H9 (cell line): ENCODE results near the gene MCM10. TPM values are rescaled to one million over a fixed set of nuclear protein-coding genes. Genes with fewer than 3 reads are reported as not detected.

Source experiments
- DNase-seq: peaks from one replicate; pipeline ENCODE4 v3.0.0-alpha.2; 2017
- H2AFZ ChIP-seq: one replicate; pipeline ENCODE4 v1.6.1; 2013; ENCODE audit warnings: mild to moderate bottlenecking, low read length, control low read depth, moderate library complexity
- H2AK5ac ChIP-seq: 2 replicates; pipeline ENCODE4 v1.6.1; 2013; ENCODE audit warnings: low read length, control low read depth, mixed read lengths; ENCODE audit not compliant: insufficient read length
- H2BK120ac ChIP-seq: one replicate; pipeline ENCODE4 v1.6.1; 2013; ENCODE audit warnings: low read depth, mild to moderate bottlenecking, low read length, control low read depth, inconsistent platforms; ENCODE audit not compliant: poor library complexity, severe bottlenecking
- H2BK12ac ChIP-seq: 2 replicates; pipeline ENCODE4 v1.6.1; 2013; ENCODE audit warnings: low read length, control low read depth, mixed read lengths, low read depth; ENCODE audit not compliant: insufficient read length
- H2BK15ac ChIP-seq: 2 replicates; pipeline ENCODE4 v1.6.1; 2013; ENCODE audit warnings: low read depth, low read length, control low read depth
- H2BK20ac ChIP-seq: one replicate; pipeline ENCODE4 v1.6.1; 2013; ENCODE audit warnings: low read depth, mild to moderate bottlenecking, low read length, control low read depth, inconsistent platforms; ENCODE audit not compliant: poor library complexity, severe bottlenecking
- H2BK5ac ChIP-seq: 2 replicates; pipeline ENCODE4 v1.6.1; 2013; ENCODE audit warnings: low read length, control low read depth, mixed read lengths; ENCODE audit not compliant: insufficient read length
- H3K14ac ChIP-seq: 2 replicates; pipeline ENCODE4 v1.6.1; 2013; ENCODE audit warnings: low read length, control low read depth; ENCODE audit not compliant: insufficient read depth
- H3K18ac ChIP-seq: 2 replicates; pipeline ENCODE4 v1.6.1; 2013; ENCODE audit warnings: low read depth, mild to moderate bottlenecking, mixed read lengths, low read length, control low read depth; ENCODE audit not compliant: insufficient read length
- H3K23ac ChIP-seq: 2 replicates; pipeline ENCODE4 v1.6.1; 2013; ENCODE audit warnings: low read length, control low read depth, mixed read lengths, low read depth; ENCODE audit not compliant: insufficient read length
- H3K23me2 ChIP-seq: 2 replicates; pipeline ENCODE4 v1.6.1; 2013; ENCODE audit warnings: low read depth, mild to moderate bottlenecking, mixed read lengths, low read length, control low read depth; ENCODE audit not compliant: insufficient read length, poor library complexity, severe bottlenecking
- H3K27ac ChIP-seq: 2 replicates; pipeline ENCODE4 v1.5.1; 2013; ENCODE audit warnings: low read length, control low read depth, mixed read lengths, low read depth; ENCODE audit not compliant: insufficient read length
- H3K27me3 ChIP-seq: 2 replicates; pipeline ENCODE4 v1.6.1; 2013; ENCODE audit warnings: low read length, control low read depth, inconsistent platforms; ENCODE audit not compliant: insufficient read depth
- H3K4ac ChIP-seq: 2 replicates; pipeline ENCODE4 v1.6.1; 2013; ENCODE audit warnings: low read depth, mild to moderate bottlenecking, control low read depth, inconsistent platforms, low read length, moderate library complexity
- H3K4me1 ChIP-seq: 2 replicates; pipeline ENCODE4 v1.6.1; 2013; ENCODE audit warnings: low read length, control low read depth, inconsistent platforms; ENCODE audit not compliant: insufficient read depth
- H3K4me2 ChIP-seq: 2 replicates; pipeline ENCODE4 v1.6.1; 2013; ENCODE audit warnings: low read length, control low read depth, mixed read lengths; ENCODE audit not compliant: insufficient read length, insufficient read depth
- H3K56ac ChIP-seq: 2 replicates; pipeline ENCODE4 v1.6.1; 2013; ENCODE audit warnings: low read depth, mild to moderate bottlenecking, mixed read lengths, low read length, control low read depth; ENCODE audit not compliant: insufficient read length
- H3K79me1 ChIP-seq: 2 replicates; pipeline ENCODE4 v1.6.1; 2013; ENCODE audit warnings: low read depth, mild to moderate bottlenecking, moderate library complexity, low read length, control low read depth, inconsistent platforms; ENCODE audit not compliant: insufficient read depth, poor library complexity, severe bottlenecking
- H3K79me2 ChIP-seq: 2 replicates; pipeline ENCODE4 v1.6.1; 2013; ENCODE audit warnings: low read length, control low read depth, inconsistent platforms; ENCODE audit not compliant: insufficient read depth
- H3K9ac ChIP-seq: 2 replicates; pipeline ENCODE4 v1.6.1; 2013; ENCODE audit warnings: low read length, control low read depth, mixed read lengths; ENCODE audit not compliant: insufficient read length; ENCODE audit errors: extremely low read depth
- H3K9me3 ChIP-seq: one replicate; pipeline ENCODE4 v1.6.1; 2013; ENCODE audit warnings: low read depth, low read length, inconsistent platforms; ENCODE audit not compliant: control insufficient read depth
- H3T11ph ChIP-seq: one replicate; pipeline ENCODE4 v1.6.1; 2013; ENCODE audit warnings: mild to moderate bottlenecking, low read length, control low read depth, inconsistent platforms
- H4K20me1 ChIP-seq: one replicate; pipeline ENCODE4 v1.6.1; 2013; ENCODE audit not compliant: control insufficient read depth, insufficient read length, insufficient read depth
- H4K5ac ChIP-seq: 2 replicates; pipeline ENCODE4 v1.6.1; 2013; ENCODE audit warnings: low read depth, mild to moderate bottlenecking, mixed read lengths, low read length, control low read depth; ENCODE audit not compliant: insufficient read length
- H4K8ac ChIP-seq: replicated peaks from 2 replicates; pipeline ENCODE4 v1.6.1; 2013; ENCODE audit warnings: low read length, control low read depth, mixed read lengths, low read depth; ENCODE audit not compliant: insufficient read length
- H4K91ac ChIP-seq: 2 replicates; pipeline ENCODE4 v1.6.1; 2013; ENCODE audit warnings: low read depth, mild to moderate bottlenecking, moderate library complexity, mixed read lengths, low read length, control low read depth; ENCODE audit not compliant: insufficient read length
- H3K27ac Mint-ChIP-seq, 3 experiments: 2 replicates in 2 of 3; 3 replicates in 1 of 3; pipeline ENCODE4 v1.8.0; 2020 to 2021; ENCODE audit warnings: mixed read lengths in 3 of 3, mild to moderate bottlenecking in 1 of 3, moderate library complexity in 1 of 3
- H3K27me3 Mint-ChIP-seq: 2 replicates; pipeline ENCODE4 v1.8.0; 2021; ENCODE audit warnings: low read depth, mild to moderate bottlenecking, moderate library complexity, mixed read lengths
- H3K36me3 Mint-ChIP-seq, 3 experiments: 2 replicates in 2 of 3; 3 replicates in 1 of 3; pipeline ENCODE4 v1.8.0; 2020 to 2021; ENCODE audit warnings: low read depth in 3 of 3, mixed read lengths in 3 of 3; ENCODE audit not compliant: insufficient read depth in 1 of 3
- H3K4me1 Mint-ChIP-seq, 2 experiments: 2 replicates each; pipeline ENCODE4 v1.8.0; 2020; ENCODE audit warnings: mixed read lengths in 2 of 2
- H3K4me3 Mint-ChIP-seq, 2 experiments: 2 replicates in 1 of 2; 3 replicates in 1 of 2; pipeline ENCODE4 v1.8.0; 2020 to 2021; ENCODE audit warnings: mild to moderate bottlenecking in 2 of 2, mixed read lengths in 2 of 2, moderate library complexity in 1 of 2
- H3K9me3 Mint-ChIP-seq, 2 experiments: 2 replicates in 1 of 2; 3 replicates in 1 of 2; pipeline ENCODE4 v1.8.0; 2020; ENCODE audit warnings: mild to moderate bottlenecking in 2 of 2, mixed read lengths in 2 of 2, moderate library complexity in 1 of 2
- CTCF ChIP-seq: fragments of 200-600 bp; sonication (generic); conservative IDR thresholded peaks from 3 replicates; pipeline ENCODE4 v1.8.0; 2021; ENCODE audit warnings: antibody characterized with exemption, mild to moderate bottlenecking
- WGBS: extraction: QIAGEN DNeasy Blood & Tissue Kit; methylation state at CpG from one replicate; pipeline ENCODE4 v1.1.7; 2013; ENCODE audit warnings: missing lambda C conversion rate, low lambda C conversion rate, mixed read lengths; ENCODE audit not compliant: insufficient read length; ENCODE audit errors: extremely low coverage; 5-methylcytosine and 5-hydroxymethylcytosine counted together
- total RNA-seq: library from RNA; stranded (reverse); gene quantifications from 2 replicates; pipeline ENCODE4 v1.2.1, GENCODE V29; 2021

The MCM10 gene
- total RNA-seq, 1 experiment from 2014 or later, result 67.4 TPM

- no peak overlapping the region for H4K5ac ChIP-seq
- no peaks in the 10 kb centered on the region for H3K36me3 Mint-ChIP-seq
- H3K4me1 Mint-ChIP-seq, result peaks cover 8 to 12% of the 10 kb centered on the region in 2 experiments
- H3K23ac ChIP-seq, result no peak overlapping the region
- DNase-seq, result no peak
- H3K9me3 ChIP-seq, result no peaks in the 10 kb centered on the region
- no peak overlapping the region for H2BK20ac ChIP-seq
- no peak for TF ChIP-seq CTCF
- H3K56ac ChIP-seq, result no peak overlapping the region
- no peak overlapping the region for H3K9ac ChIP-seq
- H3K79me1 ChIP-seq, result no peaks in the 10 kb centered on the region
- no peak overlapping the region for H3K27ac Mint-ChIP-seq
- H3K9me3 Mint-ChIP-seq, result no peaks in the 10 kb centered on the region
- H4K20me1 ChIP-seq, result no peaks in the 10 kb centered on the region
- no peak overlapping the region for H3K4ac ChIP-seq
- H3K23me2 ChIP-seq, result no peaks in the 10 kb centered on the region
- no peak overlapping the region for H2AFZ ChIP-seq
- no peaks in the 10 kb centered on the region; the same call in 1 of the 2 replicates for H3K27me3 Mint-ChIP-seq
- H3K27ac ChIP-seq, result no peak overlapping the region
- H4K8ac ChIP-seq, result no peak overlapping the region
- H2BK120ac ChIP-seq, result no peak overlapping the region
- no peak overlapping the region for H2BK15ac ChIP-seq
- no peak overlapping the region for H3K4me3 Mint-ChIP-seq
- no peak overlapping the region for H2AK5ac ChIP-seq
- no peak overlapping the region for H3K4me2 ChIP-seq
- H2BK12ac ChIP-seq, result no peak overlapping the region
- no peak overlapping the region for H3K14ac ChIP-seq
- no peaks in the 10 kb centered on the region for H3K79me2 ChIP-seq
- H3T11ph ChIP-seq, result no peak overlapping the region
- no peaks in the 10 kb centered on the region for H3K27me3 ChIP-seq
- H4K91ac ChIP-seq, result no peak overlapping the region
- no peak overlapping the region for H3K18ac ChIP-seq
- H3K4me1 ChIP-seq, result peaks cover 3% of the 10 kb centered on the region; the same call in 1 of the 2 replicates
- no CpG with 5 or more reads among the region's 7 CpGs for WGBS
- H2BK5ac ChIP-seq, result no peak overlapping the region
These were observed 61.2 kb downstream of the MCM10 start for GRCh38 chr10:13222566-13222965.
